Measurements from ENCODE around the gene ODF2L.

Gene ODF2L

GRCh38 chr1:86395751-86396497 is at the start of gene ODF2L:
Gene ODF2L, minus strand, starts transcription at chr1:86396323. Its CDS starts 9,296 bp downstream, at chr1:86387027.
- TF ChIP-seq CTCF (IDR thresholded peaks at IDR 0.05; ENCODE audit: low read depth, low read length): no peak
- peak; percentile 89 for DNase-seq (ENCODE audit: low read depth, low spot score)
- peak within 1 kb of the TSS; percentile 85 for H3K4me3 ChIP-seq (ENCODE audit: low read depth, low read length)
- in situ Hi-C loops (cut with HindIII; ENCODE audit: low sequenced_read_pairs): no loop called here

GRCh38 chr1:86445919-86446318 is 49.8 kb upstream of the ODF2L start:
- H3K4me3 ChIP-seq (ENCODE audit: low read depth, low read length): no peak overlapping the region
- in situ Hi-C loops (cut with HindIII; ENCODE audit: low sequenced_read_pairs): no loop called here
- no peak for DNase-seq (ENCODE audit: low read depth, low spot score)
- no peak for TF ChIP-seq CTCF (IDR thresholded peaks at IDR 0.05; ENCODE audit: low read depth, low read length)

DNA sequence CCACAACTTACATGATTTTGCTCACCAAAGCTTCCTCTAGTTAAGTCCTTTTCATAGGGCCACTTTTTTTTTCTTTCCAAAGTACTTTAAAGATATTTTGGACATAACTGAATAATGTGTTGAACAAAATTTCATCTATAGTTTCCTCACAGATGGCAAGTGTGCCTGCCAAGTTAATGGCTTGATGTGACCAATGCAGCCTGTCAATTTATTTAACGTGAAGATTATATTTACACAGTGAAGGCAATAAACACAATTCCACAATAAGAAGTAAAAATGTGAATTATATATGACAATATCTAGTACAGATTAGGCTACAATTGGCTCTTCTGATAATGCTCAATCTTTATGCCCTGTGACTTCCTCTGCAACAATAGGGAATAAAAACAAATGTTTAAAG is 45.9 kb upstream of the ODF2L start:
- no peak overlapping the region for H3K4me3 ChIP-seq (ENCODE audit: low read depth, low read length)
- in situ Hi-C loops (cut with HindIII; ENCODE audit: low sequenced_read_pairs): no loop called here
- TF ChIP-seq CTCF (IDR thresholded peaks at IDR 0.05; ENCODE audit: low read depth, low read length): no peak
- no peak for DNase-seq (ENCODE audit: low read depth, low spot score)

DNA sequence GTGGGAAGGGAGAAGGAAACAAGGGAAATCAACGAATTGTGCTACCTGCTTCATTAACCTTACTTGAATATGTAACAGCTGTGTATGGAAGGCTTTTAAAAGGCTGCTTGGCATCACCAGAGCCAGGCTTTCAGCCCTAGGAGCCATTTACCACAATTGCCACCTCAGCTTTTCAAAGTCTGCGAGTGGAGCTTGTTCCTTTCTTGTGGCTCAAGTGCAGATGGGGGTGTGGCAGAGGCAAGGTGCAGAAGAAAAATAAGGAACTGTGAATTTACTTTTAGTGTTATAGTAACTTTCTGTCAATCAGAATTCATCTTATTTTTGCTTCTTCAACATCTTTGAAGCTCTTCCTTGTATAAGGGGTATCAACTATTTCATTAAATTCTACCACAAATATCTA is 45.5 kb upstream of the ODF2L start:
- no peak overlapping the region for H3K4me3 ChIP-seq (ENCODE audit: low read depth, low read length)
- in situ Hi-C loops (cut with HindIII; ENCODE audit: low sequenced_read_pairs): no loop called here
- no peak for TF ChIP-seq CTCF (IDR thresholded peaks at IDR 0.05; ENCODE audit: low read depth, low read length)
- no peak for DNase-seq (ENCODE audit: low read depth, low spot score)

DNA sequence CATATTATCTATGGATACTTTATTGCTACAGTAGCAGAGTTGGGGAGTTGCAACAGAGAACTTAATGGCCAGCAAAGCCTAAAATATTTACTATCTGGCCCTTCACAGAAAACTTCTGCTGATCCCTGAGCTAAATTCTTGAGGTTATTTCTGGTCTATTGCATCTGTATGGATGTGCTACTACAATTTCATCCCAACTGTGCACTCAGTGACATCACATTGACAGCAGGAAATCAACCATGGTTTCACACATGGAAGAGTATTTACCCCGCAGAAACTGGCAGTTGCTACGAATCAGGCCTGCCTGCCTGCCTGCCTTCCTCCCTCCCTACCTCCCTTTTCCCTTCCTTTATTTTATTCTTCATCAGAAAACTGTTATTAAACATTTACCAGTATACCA is 39.9 kb upstream of the ODF2L start:
- in situ Hi-C loops (cut with HindIII; ENCODE audit: low sequenced_read_pairs): no loop called here
- no peak overlapping the region for H3K4me3 ChIP-seq (ENCODE audit: low read depth, low read length)
- no peak for DNase-seq (ENCODE audit: low read depth, low spot score)
- no peak for TF ChIP-seq CTCF (IDR thresholded peaks at IDR 0.05; ENCODE audit: low read depth, low read length)

- H3K4me3 ChIP-seq (ENCODE audit: low read depth, low read length): no peak overlapping the region
- TF ChIP-seq CTCF (IDR thresholded peaks at IDR 0.05; ENCODE audit: low read depth, low read length): no peak
- no peak for DNase-seq (ENCODE audit: low read depth, low spot score)
- in situ Hi-C loops (cut with HindIII; ENCODE audit: low sequenced_read_pairs): no loop called here
Observed at GRCh38 chr1:86435327-86435726, 39.2 kb upstream of the ODF2L start.

Measured in astrocyte of the spinal cord (primary cell).